ENCODE measurements around the gene NUDT17. TPM values are rescaled to one million over a fixed set of nuclear protein-coding genes. Genes with fewer than 3 reads are reported as not detected.
"Not testable (repeated sequence)": the region's sequence is repeated elsewhere in the genome, so short reads cannot be mapped to it uniquely, and the experiment has no call there.

The NUDT17 gene
- total RNA-seq (2014; rRNA removed; shearing (Covaris generic); ENCODE audit: low replicate concordance), result 0.59 TPM in 2 replicates

GRCh38 chr1:145845514-145846161 lies at the start of gene NUDT17:
TSS of gene NUDT17 (plus strand) at chr1:145845630. CDS start at chr1:145845641, 11 bp downstream.
- Histone ChIP-seq H3K36me3 (peaks cover 41% of the 10 kb centered on the region), H3K4me3 (peak within 1 kb of the TSS; percentile 55), H3K9me3 (no peaks in the 10 kb centered on the region), H3K27me3 (no peaks in the 10 kb centered on the region)
- DNase-seq, result peak; percentile 79

GRCh38 chr1:145796753-145797152 lies 48.7 kb upstream of the NUDT17 start:
- Histone ChIP-seq H3K36me3 (peaks cover 42% of the 10 kb centered on the region), H3K4me3 (no peak overlapping the region), H3K9me3 (peaks cover 31% of the 10 kb centered on the region), H3K27me3 (no peaks in the 10 kb centered on the region)
- DNase-seq, result no peak

GRCh38 chr1:145799806-145800205 lies 45.6 kb upstream of the NUDT17 start:
- no peak overlapping the region for H3K4me3 ChIP-seq
- no peak for DNase-seq
- no peaks in the 10 kb centered on the region for H3K27me3 ChIP-seq
- peaks cover 31% of the 10 kb centered on the region for H3K9me3 ChIP-seq
- H3K36me3 ChIP-seq, result peaks cover 29% of the 10 kb centered on the region

- H3K9me3 ChIP-seq, result no peaks in the 10 kb centered on the region
- no peak for DNase-seq
- no peaks in the 10 kb centered on the region for H3K27me3 ChIP-seq
- H3K4me3 ChIP-seq, result no peak overlapping the region
- H3K36me3 ChIP-seq, result peaks cover 9% of the 10 kb centered on the region
Observed at GRCh38 chr1:145804235-145805045, 41.0 kb upstream of the NUDT17 start.

GRCh38 chr1:145805057-145805456 lies 40.4 kb upstream of the NUDT17 start:
- H3K27me3 ChIP-seq, result no peaks in the 10 kb centered on the region
- no peak overlapping the region for H3K4me3 ChIP-seq
- H3K9me3 ChIP-seq, result no peaks in the 10 kb centered on the region
- DNase-seq, result no peak
- peaks cover 5% of the 10 kb centered on the region for H3K36me3 ChIP-seq

- Histone ChIP-seq H3K27me3 (no peaks in the 10 kb centered on the region), H3K36me3 (peaks cover 2% of the 10 kb centered on the region), H3K9me3 (no peaks in the 10 kb centered on the region), H3K4me3 (no peak overlapping the region)
- DNase-seq, result no peak
Observed at GRCh38 chr1:145806408-145806807, 39.0 kb upstream of the NUDT17 start.

- Histone ChIP-seq H3K9me3 (no peaks in the 10 kb centered on the region), H3K36me3 (peaks cover 2% of the 10 kb centered on the region), H3K4me3 (no peak overlapping the region), H3K27me3 (no peaks in the 10 kb centered on the region)
- DNase-seq, result no peak
Observed at GRCh38 chr1:145806844-145807243, 38.6 kb upstream of the NUDT17 start.

GRCh38 chr1:145812977-145813810 lies 32.2 kb upstream of the NUDT17 start:
- not testable (repeated sequence) for H3K9me3 ChIP-seq, DNase-seq, H3K27me3 ChIP-seq, H3K36me3 ChIP-seq, H3K4me3 ChIP-seq

- H3K9me3 ChIP-seq, H3K4me3 ChIP-seq, H3K36me3 ChIP-seq, H3K27me3 ChIP-seq: not testable (repeated sequence)
- peak; percentile 8 for DNase-seq
Observed at GRCh38 chr1:145818095-145818494, 27.3 kb upstream of the NUDT17 start.

GRCh38 chr1:145822779-145823331 lies 22.6 kb upstream of the NUDT17 start:
- not testable (repeated sequence) for DNase-seq, H3K4me3 ChIP-seq

GRCh38 chr1:145823565-145824498 lies 21.6 kb upstream of the NUDT17 start, which contains the start of the genes POLR3C and RNF115:
TSS of gene POLR3C (plus strand) at chr1:145824200. CDS start at chr1:145825777, 1,577 bp downstream.
TSS of gene RNF115 (minus strand) at chr1:145824095. CDS start at chr1:145823873, 222 bp downstream.
- H3K36me3 ChIP-seq, result peaks cover 37% of the 10 kb centered on the region
- H3K9me3 ChIP-seq, result no peaks in the 10 kb centered on the region
- H3K4me3 ChIP-seq, result peak within 1 kb of the TSS; percentile 95
- DNase-seq, result peak; percentile 97
- no peaks in the 10 kb centered on the region for H3K27me3 ChIP-seq

More at GRCh38 chr1:145822779-145823331, 22.6 kb upstream of the NUDT17 start:
- H3K9me3 ChIP-seq, H3K27me3 ChIP-seq: not testable (repeated sequence)
- peaks cover 27% of the 10 kb centered on the region for H3K36me3 ChIP-seq

GRCh38 chr1:145824499-145824842 lies 21.0 kb upstream of the NUDT17 start:
- no peak for DNase-seq
- H3K36me3 ChIP-seq, result peaks cover 41% of the 10 kb centered on the region

GRCh38 chr1:145826030-145826429 lies 19.4 kb upstream of the NUDT17 start:
- H3K36me3 ChIP-seq, result peaks cover 55% of the 10 kb centered on the region
- H3K9me3 ChIP-seq, result no peaks in the 10 kb centered on the region
- no peak for DNase-seq
- no peak overlapping the region for H3K4me3 ChIP-seq
- no peaks in the 10 kb centered on the region for H3K27me3 ChIP-seq

More at GRCh38 chr1:145824499-145824842, 21.0 kb upstream of the NUDT17 start:
- Histone ChIP-seq H3K27me3 (no peaks in the 10 kb centered on the region), H3K9me3 (no peaks in the 10 kb centered on the region), H3K4me3 (peak overlapping the region; percentile 95)

- Histone ChIP-seq H3K36me3 (peaks cover 74% of the 10 kb centered on the region), H3K27me3 (no peaks in the 10 kb centered on the region), H3K4me3 (no peak overlapping the region), H3K9me3 (no peaks in the 10 kb centered on the region)
- no peak for DNase-seq
Observed at GRCh38 chr1:145827966-145828365, 17.5 kb upstream of the NUDT17 start.

- Histone ChIP-seq H3K4me3 (no peak overlapping the region), H3K9me3 (no peaks in the 10 kb centered on the region), H3K36me3 (peaks cover 79% of the 10 kb centered on the region), H3K27me3 (no peaks in the 10 kb centered on the region)
- no peak for DNase-seq
Observed at GRCh38 chr1:145828367-145829026, 16.9 kb upstream of the NUDT17 start.

Data from MG63 (cell line).